GM21619 (cell line): ENCODE measurements around the gene SBSN.
A peak's percentile ranks its signal among the peaks of the same experiment; 100 is the strongest.

ENCODE experiments used
- ATAC-seq: cut with Tn5 transposase; IDR thresholded peaks from one replicate; pipeline ENCODE4 v1.9.1; 2021; ENCODE audit not compliant: unreplicated experiment

The SBSN gene

GRCh38 chr19:35509018-35509652 is 19.0 kb downstream of the SBSN start:
- no peak for ATAC-seq

- ATAC-seq = no peak
Observed at GRCh38 chr19:35508129-35508528, 20.0 kb downstream of the SBSN start.

GRCh38 chr19:35507561-35507960 is 20.6 kb downstream of the SBSN start:
- ATAC-seq = no peak

- ATAC-seq = no peak
Observed at GRCh38 chr19:35506011-35506410, 22.1 kb downstream of the SBSN start.

- ATAC-seq = no peak
Observed at GRCh38 chr19:35502751-35503150, 25.4 kb downstream of the SBSN start.

GRCh38 chr19:35501684-35502083 is 26.4 kb downstream of the SBSN start:
- ATAC-seq = no peak

GRCh38 chr19:35500611-35501010 is 27.5 kb downstream of the SBSN start:
- ATAC-seq = no peak

- ATAC-seq = no peak
Observed at GRCh38 chr19:35498984-35499527, 29.1 kb downstream of the SBSN start.

GRCh38 chr19:35498220-35498619 is 29.9 kb downstream of the SBSN start:
- no peak for ATAC-seq

GRCh38 chr19:35497406-35497805 is 30.7 kb downstream of the SBSN start:
- no peak for ATAC-seq

- ATAC-seq = no peak
Observed at GRCh38 chr19:35495107-35496064, 32.7 kb downstream of the SBSN start.

GRCh38 chr19:35493971-35494370 is 34.1 kb downstream of the SBSN start:
- ATAC-seq = no peak

GRCh38 chr19:35491836-35492360 is 36.2 kb downstream of the SBSN start:
- no peak for ATAC-seq

GRCh38 chr19:35490364-35490763 is 37.7 kb downstream of the SBSN start, which contains the start of gene KRTDAP:
KRTDAP (minus strand) TSS chr19:35490464; CDS start chr19:35490442, 22 bp downstream.
- ATAC-seq = no peak

- ATAC-seq = no peak
Observed at GRCh38 chr19:35488677-35489076, 39.4 kb downstream of the SBSN start.

- no peak for ATAC-seq
Observed at GRCh38 chr19:35487656-35488182, 40.4 kb downstream of the SBSN start.

- ATAC-seq = no peak
Observed at GRCh38 chr19:35486268-35486708, 41.8 kb downstream of the SBSN start.

GRCh38 chr19:35484252-35485036 is 43.7 kb downstream of the SBSN start:
- ATAC-seq = peak; percentile 89

GRCh38 chr19:35483089-35483488 is 45.0 kb downstream of the SBSN start:
- ATAC-seq = no peak
